Measurements from ENCODE around the gene KCNH2.

The KCNH2 gene

GRCh38 chr7:150958062-150958552 is 20.0 kb downstream of the KCNH2 start:
- no peak for DNase-seq

GRCh38 chr7:150957133-150958020 is 20.7 kb downstream of the KCNH2 start:
- no peak for DNase-seq

GRCh38 chr7:150956395-150957132 is 21.6 kb downstream of the KCNH2 start:
- DNase-seq, result no peak

GRCh38 chr7:150955519-150956394 is 22.4 kb downstream of the KCNH2 start:
- DNase-seq, result peak; percentile 61

GRCh38 chr7:150954986-150955518 is 23.1 kb downstream of the KCNH2 start:
- DNase-seq, result no peak

- DNase-seq, result no peak
These were observed 23.7 kb downstream of the KCNH2 start for GRCh38 chr7:150954201-150954985.

GRCh38 chr7:150953061-150953997 is 24.8 kb downstream of the KCNH2 start:
- DNase-seq, result no peak

GRCh38 chr7:150952331-150953050 is 25.6 kb downstream of the KCNH2 start:
- no peak for DNase-seq

- no peak for DNase-seq
These were observed 26.6 kb downstream of the KCNH2 start for GRCh38 chr7:150951521-150951920.

GRCh38 chr7:150951181-150951520 is 27.0 kb downstream of the KCNH2 start:
- DNase-seq, result no peak

- no peak for DNase-seq
These were observed 27.5 kb downstream of the KCNH2 start for GRCh38 chr7:150950496-150951180.

- no peak for DNase-seq
These were observed 28.1 kb downstream of the KCNH2 start for GRCh38 chr7:150949971-150950491.

GRCh38 chr7:150949564-150949963 is 28.6 kb downstream of the KCNH2 start:
- DNase-seq, result no peak

GRCh38 chr7:150948791-150949251 is 29.3 kb downstream of the KCNH2 start:
- no peak for DNase-seq

GRCh38 chr7:150947761-150948651 is 30.1 kb downstream of the KCNH2 start:
- DNase-seq, result no peak

GRCh38 chr7:150947241-150947745 is 30.8 kb downstream of the KCNH2 start:
- DNase-seq, result no peak

GRCh38 chr7:150946421-150947240 is 31.5 kb downstream of the KCNH2 start:
- no peak for DNase-seq
